ENCODE results near the gene SRSF1.

The SRSF1 gene

GRCh38 chr17:58006924-58007780 is at the start of gene SRSF1:
Gene SRSF1 (minus strand): TSS chr17:58007246. CDS start chr17:58007137, 109 bp downstream.
- no peak for TF ChIP-seq EZH2phosphoT487 (IDR thresholded peaks at IDR 0.05; ENCODE audit: low read depth)
- TF ChIP-seq CTCF (IDR thresholded peaks at IDR 0.05; ENCODE audit: low read depth, low read length), result no peak
- Histone ChIP-seq H3K4me2 (ENCODE audit: low read length) (peak within 1 kb of the TSS; percentile 98), H3K9me3 (ENCODE audit: insufficient read depth, low read length) (no peaks in the 10 kb centered on the region), H3K27me3 (ENCODE audit: low read depth, low read length) (no peaks in the 10 kb centered on the region), H3K36me3 (replicated peaks; ENCODE audit: low read depth, low read length) (peaks cover 46% of the 10 kb centered on the region), H3K4me3 (ENCODE audit: low read length) (peak within 1 kb of the TSS; percentile 94), H3K9ac (ENCODE audit: low read length) (peak within 1 kb of the TSS; percentile 98), H3K27ac (ENCODE audit: low read length) (peak within 1 kb of the TSS; percentile 90), H2AFZ (ENCODE audit: low read depth, low read length) (peak within 1 kb of the TSS; percentile 56; the same call in 1 of the 2 replicates), H3K79me2 (ENCODE audit: low read length) (peaks cover 59% of the 10 kb centered on the region), H4K20me1 (ENCODE audit: insufficient read depth, low read length) (peaks cover 42% of the 10 kb centered on the region), H3K4me1 (ENCODE audit: low read length) (peaks cover 41% of the 10 kb centered on the region)

- Histone ChIP-seq H3K9ac (ENCODE audit: low read length) (no peak overlapping the region), H3K36me3 (replicated peaks; ENCODE audit: low read depth, low read length) (no peaks in the 10 kb centered on the region), H3K4me1 (ENCODE audit: low read length) (no peaks in the 10 kb centered on the region), H3K4me3 (ENCODE audit: low read length) (no peak overlapping the region), H3K9me3 (ENCODE audit: insufficient read depth, low read length) (no peaks in the 10 kb centered on the region), H2AFZ (ENCODE audit: low read depth, low read length) (no peak overlapping the region), H3K27me3 (ENCODE audit: low read depth, low read length) (peaks cover 13% of the 10 kb centered on the region), H3K27ac (ENCODE audit: low read length) (no peak overlapping the region), H4K20me1 (ENCODE audit: insufficient read depth, low read length) (no peaks in the 10 kb centered on the region), H3K79me2 (ENCODE audit: low read length) (no peaks in the 10 kb centered on the region), H3K4me2 (ENCODE audit: low read length) (no peak overlapping the region)
- TF ChIP-seq CTCF (IDR thresholded peaks at IDR 0.05; ENCODE audit: low read depth, low read length) (no peak), EZH2phosphoT487 (IDR thresholded peaks at IDR 0.05; ENCODE audit: low read depth) (no peak)
Measured at GRCh38 chr17:58056476-58056875, 49.4 kb upstream of the SRSF1 start.

GRCh38 chr17:58054641-58055040 is 47.6 kb upstream of the SRSF1 start:
- H4K20me1 ChIP-seq (ENCODE audit: insufficient read depth, low read length), result no peaks in the 10 kb centered on the region
- peaks cover 13% of the 10 kb centered on the region for H3K27me3 ChIP-seq (ENCODE audit: low read depth, low read length)
- TF ChIP-seq EZH2phosphoT487 (IDR thresholded peaks at IDR 0.05; ENCODE audit: low read depth) (no peak), CTCF (IDR thresholded peaks at IDR 0.05; ENCODE audit: low read depth, low read length) (no peak)
- no peaks in the 10 kb centered on the region for H3K4me1 ChIP-seq (ENCODE audit: low read length)
- H3K27ac ChIP-seq (ENCODE audit: low read length), result no peak overlapping the region
- no peak overlapping the region for H3K4me2 ChIP-seq (ENCODE audit: low read length)
- no peak overlapping the region for H2AFZ ChIP-seq (ENCODE audit: low read depth, low read length)
- no peak overlapping the region for H3K4me3 ChIP-seq (ENCODE audit: low read length)
- no peaks in the 10 kb centered on the region for H3K79me2 ChIP-seq (ENCODE audit: low read length)
- H3K36me3 ChIP-seq (replicated peaks; ENCODE audit: low read depth, low read length), result no peaks in the 10 kb centered on the region
- H3K9ac ChIP-seq (ENCODE audit: low read length), result no peak overlapping the region
- no peaks in the 10 kb centered on the region for H3K9me3 ChIP-seq (ENCODE audit: insufficient read depth, low read length)

GRCh38 chr17:58052945-58053715 is 46.1 kb upstream of the SRSF1 start:
- Histone ChIP-seq H3K36me3 (replicated peaks; ENCODE audit: low read depth, low read length) (no peaks in the 10 kb centered on the region), H3K4me2 (ENCODE audit: low read length) (no peak overlapping the region), H2AFZ (ENCODE audit: low read depth, low read length) (no peak overlapping the region), H3K4me1 (ENCODE audit: low read length) (no peaks in the 10 kb centered on the region), H4K20me1 (ENCODE audit: insufficient read depth, low read length) (no peaks in the 10 kb centered on the region), H3K27ac (ENCODE audit: low read length) (no peak overlapping the region), H3K79me2 (ENCODE audit: low read length) (no peaks in the 10 kb centered on the region), H3K9ac (ENCODE audit: low read length) (no peak overlapping the region), H3K9me3 (ENCODE audit: insufficient read depth, low read length) (no peaks in the 10 kb centered on the region), H3K27me3 (ENCODE audit: low read depth, low read length) (peaks cover 10% of the 10 kb centered on the region), H3K4me3 (ENCODE audit: low read length) (no peak overlapping the region)
- TF ChIP-seq CTCF (IDR thresholded peaks at IDR 0.05; ENCODE audit: low read depth, low read length), result no peak
- TF ChIP-seq EZH2phosphoT487 (IDR thresholded peaks at IDR 0.05; ENCODE audit: low read depth), result no peak
